Medulla oblongata (tissue), 1 donor: ENCODE results near the gene CLHC1.
"Not testable (repeated sequence)": the region's sequence is repeated elsewhere in the genome, so short reads cannot be mapped to it uniquely, and the experiment has no call there.

Experiments
- DNase-seq: peaks from one replicate; pipeline ENCODE4 v3.0.0-alpha.2; 2015; ENCODE audit errors: extremely low spot score

Gene CLHC1

DNA sequence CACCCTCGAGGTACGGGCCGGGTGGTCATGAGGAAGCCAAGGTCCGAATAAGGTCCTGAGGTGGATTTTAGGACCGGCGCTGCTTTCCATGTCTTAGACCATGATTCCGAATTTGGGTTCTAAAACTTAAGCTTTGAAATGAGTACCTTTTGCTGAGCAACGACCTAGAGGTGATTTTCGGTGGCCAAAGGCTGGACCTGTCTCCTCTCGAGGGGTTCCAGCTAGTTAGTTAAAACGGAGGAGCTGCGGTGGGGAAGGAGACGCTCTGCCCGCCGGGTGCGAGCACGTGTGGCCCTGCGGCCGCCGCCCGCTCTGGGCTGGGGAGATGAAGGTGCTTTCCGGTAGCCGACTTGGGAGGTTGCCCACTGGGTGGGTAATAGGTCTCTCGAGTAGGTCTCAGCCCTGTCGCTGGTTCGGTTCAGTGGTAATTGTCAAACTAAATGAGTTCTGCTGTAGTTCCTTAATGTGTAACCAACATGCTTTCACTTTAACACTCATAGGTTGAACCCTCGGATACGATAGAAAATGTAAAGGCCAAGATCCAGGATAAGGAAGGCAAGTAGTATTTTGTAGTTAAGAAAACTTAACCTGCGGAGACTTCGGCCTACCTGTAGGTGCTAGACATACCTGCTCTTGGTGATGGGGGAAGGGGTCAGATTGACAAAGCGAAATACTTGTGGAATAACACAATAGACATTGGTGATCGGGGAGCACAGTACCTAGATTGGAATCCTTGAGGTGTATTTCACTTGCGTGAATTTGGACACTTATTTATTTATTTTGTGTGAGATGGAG is 967 bp upstream of the CLHC1 start:
- peak; percentile 17 for DNase-seq

DNA sequence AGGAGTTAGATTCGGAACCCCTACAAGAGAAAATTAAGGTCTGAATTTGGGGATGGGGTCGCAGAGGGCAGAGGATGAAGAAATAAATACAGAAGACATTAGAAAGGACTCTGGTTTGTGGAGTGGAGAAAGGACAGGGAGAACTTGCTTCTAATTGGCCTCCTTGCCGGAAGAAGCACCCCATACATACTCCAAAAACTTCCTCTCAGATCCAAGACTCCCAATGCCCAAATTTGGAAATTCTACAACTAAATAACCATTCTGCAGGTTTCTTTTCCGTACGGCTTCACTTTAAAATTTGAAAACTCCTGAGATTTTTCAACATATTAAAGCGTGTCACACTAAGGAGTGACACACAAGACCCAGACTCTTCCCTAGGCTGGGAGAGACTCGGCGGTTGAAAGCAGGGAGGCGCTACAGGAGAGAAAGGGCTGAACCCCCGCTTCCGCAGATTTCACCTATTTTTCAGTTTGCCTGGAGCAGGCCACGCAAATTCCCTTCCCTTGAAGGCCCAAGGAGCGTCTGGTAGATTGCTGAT is 478 bp downstream of the CLHC1 start:
- no peak for DNase-seq

DNA sequence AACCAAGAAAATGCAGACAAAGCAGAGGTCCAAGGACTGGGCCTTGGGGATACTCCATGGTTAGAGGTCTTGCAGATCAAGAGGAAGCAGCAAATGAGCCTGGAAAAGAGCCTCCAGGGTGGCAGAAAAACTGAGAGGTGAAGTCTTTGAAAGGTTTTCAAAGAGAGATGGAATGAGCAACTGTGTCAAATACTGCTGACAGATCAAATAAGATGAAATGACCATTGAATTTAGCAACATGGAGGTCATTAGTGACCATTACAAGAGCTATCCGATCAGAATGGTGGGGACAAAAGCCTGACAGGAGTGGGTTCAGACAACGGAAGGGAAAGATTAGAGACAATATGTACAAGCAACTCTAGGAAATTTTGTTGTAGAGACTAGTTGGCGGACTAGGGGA is 1.5 kb downstream of the CLHC1 start:
- no peak for DNase-seq

DNA sequence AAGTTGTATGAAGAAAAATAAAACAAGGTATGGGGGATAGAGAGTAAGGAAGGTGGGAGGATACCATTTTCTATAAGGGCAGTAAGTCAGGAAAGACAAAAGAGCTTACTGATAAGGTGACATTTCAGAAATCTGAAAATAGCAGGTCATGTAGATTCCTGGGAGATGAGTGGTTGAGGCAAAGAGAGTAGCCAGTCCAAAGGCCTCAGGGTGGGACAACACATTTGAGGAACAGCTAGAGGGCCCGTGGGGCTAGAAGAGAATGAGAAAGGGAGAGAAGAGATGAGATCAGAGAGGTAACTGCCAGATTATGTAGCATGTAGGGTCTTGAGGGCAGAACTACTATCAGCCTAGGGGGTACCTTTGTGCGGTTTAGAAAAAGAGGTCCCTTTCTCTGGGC is 2.9 kb downstream of the CLHC1 start:
- DNase-seq, result no peak

DNA sequence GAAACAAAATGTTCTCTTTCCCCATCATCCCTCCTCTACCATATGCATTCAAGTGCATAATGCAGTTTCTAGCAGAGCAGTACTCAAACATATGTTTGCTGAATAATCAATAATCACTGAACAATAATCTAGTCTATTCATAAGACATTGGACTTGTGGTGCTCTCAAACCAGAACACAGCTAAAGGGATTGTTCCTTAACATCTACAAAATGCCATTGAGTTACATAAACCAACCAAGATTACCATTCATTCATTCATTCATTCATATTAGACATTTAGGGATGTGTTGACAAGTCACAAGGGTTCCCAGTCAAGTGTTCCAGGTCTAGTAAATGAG is 3.9 kb downstream of the CLHC1 start:
- no peak for DNase-seq

DNA sequence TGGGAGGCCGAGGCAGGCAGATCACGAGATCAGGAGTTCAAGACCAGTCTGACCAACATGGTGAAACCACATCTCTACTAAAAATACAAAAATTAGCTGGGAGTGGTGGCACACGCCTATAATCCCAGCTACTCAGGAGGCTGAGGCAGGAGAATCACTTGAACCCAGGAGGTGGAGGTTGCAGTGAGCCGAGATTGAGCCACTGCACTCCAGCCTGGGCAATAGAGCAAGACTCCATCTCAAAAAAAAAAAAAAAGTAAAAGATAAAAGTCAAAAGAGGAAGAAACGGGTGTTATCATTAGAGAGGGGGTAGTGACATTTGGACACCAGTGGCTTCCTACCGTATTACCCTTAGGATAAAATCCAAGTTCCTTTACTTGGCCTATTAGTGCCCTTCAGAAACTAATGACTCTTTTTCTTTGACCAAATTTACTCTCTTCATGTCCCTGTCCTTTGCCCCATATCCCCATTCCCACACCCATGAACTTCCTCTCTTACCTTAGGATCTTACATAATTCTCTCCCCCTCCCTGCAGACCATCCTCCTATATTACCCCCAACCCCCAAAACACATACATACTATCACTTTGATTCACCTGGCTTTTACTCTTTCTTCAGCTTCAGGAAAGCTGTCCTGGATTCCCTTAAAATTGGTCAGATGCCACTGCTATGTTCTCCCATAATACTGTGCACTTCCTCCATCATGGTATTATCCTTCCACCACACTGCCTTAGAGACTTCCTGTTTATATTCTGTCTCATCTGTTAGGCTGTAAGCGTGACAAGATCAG is 4.5 kb downstream of the CLHC1 start:
- peak; percentile 21 for DNase-seq

DNA sequence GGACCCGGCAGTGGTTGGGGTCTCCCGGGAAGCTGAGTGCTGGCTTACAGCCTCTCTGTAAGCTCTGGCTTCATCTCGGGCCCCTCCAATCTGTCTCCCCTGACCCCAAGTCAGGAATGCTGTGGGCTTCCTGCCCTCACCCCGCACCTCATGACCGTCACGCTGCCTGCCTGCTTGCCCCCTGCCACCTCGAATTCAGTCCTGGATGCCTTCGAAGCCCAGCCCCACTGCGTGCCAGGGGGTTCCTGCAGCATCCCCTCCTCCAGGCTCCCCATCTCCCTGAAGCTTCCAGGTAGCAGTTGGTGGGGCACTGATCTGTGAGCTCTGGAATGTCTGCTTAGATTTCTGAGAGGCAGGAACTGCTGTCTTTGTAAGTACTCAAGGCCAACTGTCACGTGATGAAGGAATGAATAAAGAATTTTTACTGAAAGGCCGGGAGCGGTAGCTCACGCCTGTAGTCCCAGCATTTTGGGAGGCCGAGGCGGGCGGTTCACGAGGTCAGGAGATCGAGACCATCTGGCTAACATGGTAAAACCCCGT is 6.5 kb downstream of the CLHC1 start:
- DNase-seq, result no peak

DNA sequence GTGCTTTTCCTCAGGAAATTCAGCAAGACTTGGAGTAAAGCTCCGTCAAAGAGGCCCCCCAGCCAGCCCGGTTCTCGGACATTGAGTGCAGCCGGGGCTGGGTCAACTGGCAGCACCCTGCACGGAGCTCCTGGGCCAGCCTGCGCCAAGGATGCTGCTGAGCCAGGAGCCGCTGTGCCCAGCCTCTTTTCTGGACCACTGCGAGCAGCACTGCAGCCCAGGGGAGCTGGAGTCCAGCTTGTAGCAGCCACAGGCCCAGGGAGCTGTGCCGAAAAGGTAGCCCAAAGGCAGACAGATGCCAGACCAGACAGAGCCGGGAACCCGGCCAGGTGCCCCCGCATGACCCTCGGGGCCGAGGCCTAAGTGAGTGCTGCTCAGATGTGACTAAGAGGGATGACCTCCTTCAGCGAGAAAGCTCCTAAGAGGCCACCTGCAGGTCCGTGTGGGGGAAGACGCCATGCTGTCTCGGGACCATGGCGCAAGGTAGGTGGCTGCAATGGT is 7.3 kb downstream of the CLHC1 start:
- DNase-seq, result no peak

DNA sequence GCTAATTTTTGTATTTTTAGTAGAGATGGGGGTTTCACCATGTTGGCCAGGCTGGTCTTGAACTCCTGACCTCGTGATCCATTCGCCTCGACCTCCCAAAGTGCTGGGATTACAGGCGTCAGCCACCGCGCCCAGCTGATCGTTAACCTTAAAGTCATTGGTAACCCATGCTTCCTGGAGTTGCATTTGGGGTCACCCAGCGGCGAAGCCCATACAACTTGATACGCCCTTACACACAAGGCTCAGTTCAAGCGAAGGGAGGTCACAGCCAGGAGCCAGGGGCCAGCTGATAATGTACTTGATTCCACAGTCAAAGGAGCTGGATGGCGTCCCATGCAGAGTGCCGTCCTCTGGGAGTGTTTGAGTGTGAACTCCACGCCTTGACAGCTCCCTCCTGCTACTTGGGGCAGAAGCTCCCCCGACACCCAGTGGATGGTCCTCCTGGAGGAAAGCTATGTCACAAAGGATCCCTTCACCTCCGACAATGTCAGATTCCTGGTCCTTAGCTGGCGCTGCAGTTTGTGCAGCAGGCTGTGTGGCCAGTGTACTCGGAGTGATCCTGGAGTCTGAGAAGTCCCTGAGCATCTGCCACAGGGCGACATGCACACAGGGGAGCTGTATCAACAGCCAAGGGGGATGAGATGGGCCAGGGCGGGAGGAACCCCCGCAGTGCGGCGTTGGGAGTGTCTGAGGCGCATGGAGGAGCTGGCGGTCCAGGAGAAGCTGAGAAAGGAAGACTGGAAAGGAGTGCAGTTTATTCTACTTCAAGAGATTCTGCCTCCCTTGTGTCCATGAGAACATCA is 7.9 kb downstream of the CLHC1 start:
- no peak for DNase-seq

DNA sequence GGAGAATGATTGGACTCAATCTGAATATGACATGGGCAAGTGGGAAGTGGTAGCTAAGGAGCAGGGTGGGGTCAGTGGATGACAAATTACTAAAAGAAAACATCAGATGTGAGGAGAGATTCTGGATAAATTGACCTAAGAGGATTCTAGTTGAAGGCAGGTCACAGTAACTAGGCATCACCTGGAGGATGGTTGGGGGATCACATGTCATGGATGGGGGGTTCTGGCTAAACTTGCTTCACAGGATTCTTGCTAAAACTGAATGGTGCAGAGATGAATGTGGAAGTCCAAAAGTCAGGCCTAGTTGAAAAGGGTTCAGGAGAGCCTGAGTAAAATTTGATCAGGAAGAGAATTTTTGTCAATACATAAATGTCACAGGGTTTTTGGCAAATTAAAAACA is 18.3 kb downstream of the CLHC1 start:
- no peak for DNase-seq

DNA sequence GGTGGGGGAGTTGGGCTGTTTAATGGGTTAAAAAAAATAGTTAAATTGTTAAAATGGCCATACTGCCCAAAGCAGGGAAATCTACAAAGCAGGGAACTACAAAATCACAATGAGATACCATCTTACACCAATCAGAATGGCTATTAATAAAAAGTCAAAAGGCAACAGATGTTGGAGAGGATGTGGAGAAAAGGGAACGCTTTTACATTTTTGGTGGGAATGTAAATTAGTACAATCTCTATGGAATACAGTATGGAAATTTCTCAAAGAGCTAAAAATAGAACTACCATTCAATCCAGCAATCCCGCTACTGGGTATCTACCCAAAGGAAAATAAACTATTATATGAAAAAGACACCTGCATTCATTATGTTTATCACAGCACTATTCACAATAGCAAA is 27.1 kb downstream of the CLHC1 start:
- DNase-seq, result no peak

DNA sequence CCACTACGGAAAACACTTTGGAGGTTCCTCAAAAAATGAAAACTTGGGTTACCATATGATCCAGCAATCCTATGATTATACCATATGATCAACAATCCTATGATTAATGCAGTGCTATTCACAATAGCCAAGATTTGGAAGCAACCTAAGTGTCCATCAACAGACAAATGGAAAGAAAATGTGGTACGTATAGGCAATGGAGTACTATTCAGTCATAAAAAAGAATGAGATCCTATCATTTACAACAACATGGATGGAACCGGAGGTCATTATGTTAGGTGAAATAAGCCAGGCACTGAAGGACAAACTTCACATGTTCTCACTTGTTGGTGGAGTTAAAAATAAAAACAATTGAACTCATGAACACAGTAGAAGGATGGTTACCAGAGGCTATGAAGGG is 27.6 kb downstream of the CLHC1 start:
- DNase-seq, result no peak

DNA sequence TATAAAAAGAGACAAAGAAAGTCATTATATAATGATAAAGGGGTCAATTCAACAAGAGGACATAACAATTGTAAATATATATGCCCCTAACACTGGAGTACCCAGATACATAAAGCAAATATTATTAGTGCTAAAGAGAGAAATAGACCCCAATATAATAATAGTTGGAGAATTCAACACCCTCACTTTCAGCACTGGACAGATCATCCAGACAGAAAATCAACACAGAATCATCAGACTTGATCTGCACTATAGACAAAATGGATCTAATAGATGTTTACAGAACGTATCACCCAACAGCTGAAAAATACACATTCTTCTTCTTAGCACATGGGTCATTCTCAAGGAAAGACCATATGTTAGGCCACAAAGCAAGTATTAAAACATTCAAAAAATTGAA is 31.7 kb downstream of the CLHC1 start:
- DNase-seq, result no peak

DNA sequence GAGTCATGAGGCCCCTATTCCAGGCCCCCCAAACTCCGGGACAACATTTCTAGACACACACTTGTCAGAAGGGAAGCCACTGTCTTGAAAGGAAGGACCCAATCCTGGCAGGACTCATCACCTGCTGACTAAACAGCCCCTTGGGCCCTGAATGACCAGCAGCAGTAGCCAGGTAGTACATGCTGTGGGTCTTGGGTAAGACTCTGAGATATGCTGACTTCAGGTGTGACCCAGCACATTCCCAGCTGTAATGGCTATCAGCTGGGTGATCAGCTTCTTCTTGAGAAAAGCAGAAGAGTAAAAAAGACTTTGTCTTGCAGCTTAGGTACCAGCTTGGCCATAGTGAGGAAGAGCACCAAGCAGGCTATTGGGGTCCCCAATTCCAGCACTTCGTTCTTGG is 35.6 kb downstream of the CLHC1 start:
- DNase-seq, result no peak

DNA sequence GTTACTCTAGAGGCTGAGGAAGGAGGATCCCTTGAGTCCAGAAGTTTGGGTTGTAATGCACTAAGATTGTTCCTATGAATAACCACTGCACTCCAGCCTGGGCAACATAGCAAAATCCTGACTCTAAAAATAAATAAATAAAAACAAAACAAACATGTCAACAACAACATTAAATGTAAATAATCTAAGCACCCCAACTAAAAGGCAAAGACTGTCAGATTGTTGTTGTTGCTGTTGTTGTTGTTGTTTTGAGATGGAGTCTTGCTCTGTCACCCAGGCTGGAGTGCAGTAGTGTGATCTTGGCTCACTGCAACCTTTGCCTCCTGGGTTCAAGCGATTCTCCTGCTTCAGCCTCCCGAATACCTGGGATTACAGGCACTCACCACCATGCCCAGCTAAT is 40.2 kb downstream of the CLHC1 start:
- DNase-seq, result not testable (repeated sequence)

DNA sequence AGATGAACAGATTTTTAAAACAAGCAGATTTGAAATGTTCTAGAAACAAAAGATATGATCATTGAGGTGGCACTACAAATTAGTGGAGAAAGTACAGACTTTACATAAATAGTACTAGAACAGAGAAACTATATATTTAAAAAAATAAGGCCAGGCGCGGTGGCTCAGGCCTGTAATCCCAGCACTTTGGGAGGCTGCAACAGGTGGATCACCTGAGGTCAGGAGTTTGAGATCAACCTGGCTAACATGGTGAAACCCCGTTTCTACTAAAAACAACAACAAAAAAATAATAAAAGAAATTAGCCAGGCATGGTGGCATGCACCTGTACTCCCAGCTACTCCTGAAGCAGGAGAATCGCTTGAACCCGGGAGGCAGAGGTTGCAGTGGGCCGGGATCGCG is 45.3 kb downstream of the CLHC1 start:
- DNase-seq, result not testable (repeated sequence)

DNA sequence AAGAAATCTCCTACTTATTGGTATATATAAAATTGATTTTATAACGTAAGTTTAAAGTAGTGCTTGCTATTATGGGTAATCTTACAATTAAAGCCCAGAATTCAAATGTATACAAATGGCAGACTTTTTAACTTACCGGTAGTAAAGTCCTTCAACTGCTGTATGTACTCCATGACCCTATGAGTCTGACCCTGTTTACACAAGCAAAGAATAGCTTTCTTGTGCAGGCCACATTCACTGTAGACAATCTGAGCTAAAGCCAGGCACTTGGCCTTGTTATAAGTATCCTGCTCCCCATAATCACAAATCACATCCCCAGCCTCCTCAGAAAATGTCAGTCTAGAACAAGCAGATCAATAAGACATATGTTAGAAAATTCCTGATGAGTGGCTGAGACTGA is 51.7 kb downstream of the CLHC1 start:
- DNase-seq, result no peak

DNA sequence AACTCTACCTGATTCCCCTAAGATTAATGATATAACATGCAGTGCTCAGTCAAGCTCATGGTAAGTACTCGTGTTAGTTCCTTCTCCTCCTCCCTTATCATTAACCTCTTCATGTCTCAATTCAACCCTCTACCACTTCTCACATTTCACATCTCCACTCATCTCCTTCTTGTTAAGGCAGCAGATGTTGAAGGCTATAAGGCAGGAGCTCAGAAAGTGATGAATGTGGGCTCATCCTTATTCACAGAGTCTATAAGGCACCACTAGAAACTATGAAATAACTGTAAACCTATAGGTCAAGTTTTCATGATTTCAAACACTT is 56.0 kb downstream of the CLHC1 start:
- peak; percentile 6 for DNase-seq

DNA sequence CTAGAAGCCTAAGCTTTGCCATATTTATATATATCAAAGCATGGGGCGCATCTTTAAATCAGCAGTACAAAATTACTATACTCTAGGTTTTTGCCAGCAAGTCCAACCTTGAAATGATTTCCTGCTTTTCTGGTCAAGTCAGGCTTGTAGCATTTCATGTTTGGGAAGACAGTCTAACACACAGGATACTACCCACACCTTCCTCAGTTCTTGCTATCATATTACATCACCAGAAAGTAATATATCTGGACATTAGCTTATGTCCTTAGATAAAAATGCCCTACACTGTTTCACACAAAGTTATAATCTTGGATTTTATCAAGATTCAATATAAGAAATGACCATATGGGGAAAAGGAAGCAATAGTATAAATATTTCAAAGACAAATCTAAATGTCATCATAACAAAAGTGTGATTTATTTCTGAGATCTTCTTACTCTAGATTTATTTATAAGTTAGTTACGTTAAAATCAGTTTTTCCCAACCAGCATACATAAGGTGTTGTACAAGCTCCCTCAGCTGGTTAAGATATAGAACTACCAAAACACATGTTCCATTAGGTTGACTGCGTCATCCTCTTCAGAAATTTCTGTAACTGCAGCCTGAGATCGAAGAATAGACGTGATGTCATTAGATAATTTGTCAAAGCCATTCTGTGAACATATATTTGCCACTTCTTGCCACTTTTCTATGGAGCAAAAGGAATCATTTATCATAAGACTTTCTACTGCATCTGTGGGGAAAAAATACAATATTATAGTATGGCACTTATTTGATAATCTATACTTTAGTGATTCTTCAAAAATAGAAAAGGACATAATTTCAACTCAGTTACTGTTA is 56.6 kb downstream of the CLHC1 start:
- DNase-seq, result peak; percentile 67

DNA sequence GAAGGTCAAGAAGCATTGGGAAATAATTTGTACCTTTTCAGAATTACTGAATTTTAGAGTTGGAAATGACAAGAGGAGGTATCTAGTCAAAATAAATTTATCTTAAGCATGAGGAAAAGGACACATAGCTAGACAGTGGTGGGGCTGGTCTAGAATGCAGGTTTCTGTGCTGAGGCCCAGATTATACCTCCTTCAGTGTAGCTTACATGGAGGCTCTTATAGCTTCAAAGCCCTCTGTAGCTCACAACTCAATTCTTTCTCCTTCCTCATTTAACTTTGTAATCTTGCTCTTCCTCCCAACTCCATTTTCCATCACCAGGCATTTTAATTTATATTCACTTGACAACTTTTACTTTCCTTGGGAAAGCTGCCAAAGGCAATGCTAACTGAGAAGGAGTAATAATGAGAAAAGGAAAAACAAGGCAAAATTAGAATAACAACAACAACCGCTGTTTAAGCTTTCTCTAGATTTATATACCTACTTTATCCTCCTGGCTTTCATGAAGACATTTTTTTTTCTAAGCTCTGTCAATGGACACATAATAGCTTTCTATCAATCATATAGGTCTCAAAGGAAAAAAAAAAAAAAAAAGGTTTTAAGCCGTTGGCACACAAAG is 58.5 kb downstream of the CLHC1 start:
- peak; percentile 9 for DNase-seq

DNA sequence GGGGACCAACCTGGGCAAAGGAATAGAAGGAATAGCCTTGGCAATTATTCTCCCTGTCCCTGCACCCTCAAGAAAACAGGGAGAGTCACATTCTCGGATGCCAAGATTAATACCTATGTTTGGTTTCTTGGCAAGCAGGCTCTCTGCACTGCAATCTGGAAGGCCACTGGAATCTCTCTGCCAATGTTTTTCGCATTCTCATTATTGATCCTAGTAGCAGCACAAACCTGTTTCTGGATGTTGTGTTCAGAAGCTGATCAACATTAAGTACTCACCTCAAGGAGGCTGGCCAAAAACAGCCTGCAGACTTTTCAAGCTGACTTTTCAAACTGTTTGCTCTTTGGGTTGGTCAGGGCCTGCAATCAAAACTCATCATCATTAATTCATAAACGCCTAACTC is 62.2 kb downstream of the CLHC1 start:
- no peak for DNase-seq
